PC-9 (cell line): Measurements from ENCODE around the gene MEIS2. TPM values are rescaled to one million over a fixed set of nuclear protein-coding genes. Genes with fewer than 3 reads are reported as not detected.

Experiments used
- BruUV-seq: library from RNA; stranded (reverse); fragments of 400-500 nt; replicated peaks from 2 replicates; lab custom pipeline; 2021; lab: Mats Ljungman, UMichigan
- CTCF ChIA-PET: fragments of 300-600 bp; sonication (Branson Sonifier 250); formaldehyde crosslinking; loops from one replicate; lab custom pipeline; 2022; ENCODE audit warnings: antibody characterized with exemption; lab: Charles Lee
- POLR2A ChIA-PET: fragments of 300-600 bp; sonication (Branson Sonifier 250); formaldehyde crosslinking; loops from one replicate; lab custom pipeline; 2022; ENCODE audit warnings: antibody characterized with exemption; ENCODE audit not compliant: unreplicated experiment; lab: Charles Lee
- DNase-seq, 2 experiments: peaks; one replicate each; pipeline versions ENCODE4 v3.0.0 to v3.0.0-alpha.2; 2015 to 2022; ENCODE audit warnings: mixed read lengths in 1 of 2
- H2AFZ ChIP-seq: fragments of 200-600 bp; sonication (generic); 2 replicates; pipeline ENCODE4 v1.8.1; 2017; ENCODE audit warnings: antibody characterized with exemption
- H3F3A ChIP-seq: fragments of 200-600 bp; sonication (generic); 2 replicates; pipeline ENCODE4 v1.8.1; 2017; ENCODE audit warnings: antibody characterized with exemption, mild to moderate bottlenecking, low read depth; ENCODE audit not compliant: insufficient read depth
- H3K27ac ChIP-seq: fragments of 200-600 bp; sonication (generic); 2 replicates; pipeline ENCODE4 v1.6.1; 2016; ENCODE audit warnings: mixed run types
- H3K27me3 ChIP-seq: fragments of 200-600 bp; sonication (generic); 2 replicates; pipeline ENCODE4 v1.6.1; 2016; ENCODE audit warnings: low read depth, mixed run types; ENCODE audit not compliant: insufficient read depth
- H3K36me3 ChIP-seq: fragments of 200-600 bp; sonication (generic); 2 replicates; pipeline ENCODE4 v1.6.1; 2016; ENCODE audit warnings: low read depth, mixed run types
- H3K4me1 ChIP-seq: fragments of 200-600 bp; sonication (generic); replicated peaks from 2 replicates; pipeline ENCODE4 v1.6.1; 2016; ENCODE audit warnings: mixed run types; ENCODE audit not compliant: insufficient read depth
- H3K4me2 ChIP-seq: fragments of 200-600 bp; sonication (generic); 2 replicates; pipeline ENCODE4 v1.6.1; 2017; ENCODE audit warnings: mixed run types
- H3K4me3 ChIP-seq: fragments of 200-600 bp; sonication (generic); 2 replicates; pipeline ENCODE4 v1.6.1; 2016; ENCODE audit warnings: mixed run types
- H3K79me2 ChIP-seq: fragments of 200-600 bp; sonication (generic); 2 replicates; pipeline ENCODE4 v1.6.1; 2017; ENCODE audit warnings: low read depth, mixed run types
- H3K9me2 ChIP-seq: fragments of 200-600 bp; sonication (generic); 2 replicates; pipeline ENCODE4 v1.8.1; 2017; ENCODE audit warnings: mild to moderate bottlenecking; ENCODE audit not compliant: insufficient read depth
- H3K9me3 ChIP-seq: fragments of 200-600 bp; sonication (generic); 2 replicates; pipeline ENCODE4 v1.8.1; 2016; ENCODE audit warnings: low read depth; ENCODE audit not compliant: insufficient read depth
- H4K20me1 ChIP-seq: fragments of 200-600 bp; sonication (generic); 2 replicates; pipeline ENCODE4 v1.8.1; 2017; ENCODE audit not compliant: insufficient read depth
- CTCF ChIP-seq: fragments of 200-600 bp; sonication (generic); conservative IDR thresholded peaks from 2 replicates; pipeline ENCODE4 v1.6.1; 2017; ENCODE audit warnings: mixed run types, antibody characterized with exemption, mild to moderate bottlenecking, moderate library complexity
- EZH2 ChIP-seq: fragments of 200-600 bp; sonication (generic); IDR thresholded peaks from 2 replicates; pipeline ENCODE4 v1.8.0; 2017; ENCODE audit warnings: antibody characterized with exemption, low read depth
- intact Hi-C: fragments of 100-400 bp; cut with micrococcal nuclease; formaldehyde crosslinking; loops from one replicate; pipeline ENCODE4 v1.10.0; 2022; ENCODE audit not compliant: unreplicated experiment
- total RNA-seq: library from RNA; stranded (reverse); gene quantifications from 2 replicates; pipeline ENCODE4 v1.2.3, GENCODE V29; 2021

Gene MEIS2
- total RNA-seq, 1 experiment from 2014 or later: 29.1 TPM

- TF ChIP-seq CTCF: no peak
- TF ChIP-seq EZH2: no peak
- Histone ChIP-seq H3K79me2 (no peaks in the 10 kb centered on the region), H3K4me2 (no peak overlapping the region), H3K9me2 (no peaks in the 10 kb centered on the region), H3F3A (no peaks in the 10 kb centered on the region), H3K4me1 (no peaks in the 10 kb centered on the region), H4K20me1 (no peaks in the 10 kb centered on the region), H3K9me3 (no peaks in the 10 kb centered on the region), H3K4me3 (no peak overlapping the region), H3K27me3 (no peaks in the 10 kb centered on the region), H2AFZ (no peak overlapping the region), H3K36me3 (no peaks in the 10 kb centered on the region), H3K27ac (no peak overlapping the region)
- ChIA-PET CTCF (no interaction called here), POLR2A (no interaction called here)
- intact Hi-C loops: no loop called here
- no peak for DNase-seq
- BruUV-seq: no TSS peak
Observed at GRCh38 chr15:37115538-37115937, 15.2 kb upstream of the MEIS2 start.

- Histone ChIP-seq H3K79me2 (no peaks in the 10 kb centered on the region), H3K9me2 (no peaks in the 10 kb centered on the region), H2AFZ (no peak overlapping the region), H3K27me3 (no peaks in the 10 kb centered on the region), H3K27ac (no peak overlapping the region), H3K36me3 (no peaks in the 10 kb centered on the region), H3F3A (no peaks in the 10 kb centered on the region), H3K4me1 (no peaks in the 10 kb centered on the region), H3K4me2 (no peak overlapping the region), H4K20me1 (no peaks in the 10 kb centered on the region), H3K4me3 (no peak overlapping the region), H3K9me3 (no peaks in the 10 kb centered on the region)
- intact Hi-C loops: no loop called here
- CTCF ChIA-PET: no interaction called here
- POLR2A ChIA-PET: interaction anchor here (0.7 kb wide), 1 partner anchor 508 kb away, joined by 3 read pairs; no protein-coding TSS in a partner anchor
- no peak for DNase-seq
- TF ChIP-seq EZH2 (no peak), CTCF (no peak)
- BruUV-seq: no TSS peak
Observed at GRCh38 chr15:37112971-37113670, 12.8 kb upstream of the MEIS2 start.

GRCh38 chr15:37112171-37112570, 11.8 kb upstream of the MEIS2 start:
- Histone ChIP-seq H3K4me1 (no peaks in the 10 kb centered on the region), H3K4me3 (no peak overlapping the region), H4K20me1 (no peaks in the 10 kb centered on the region), H3K4me2 (no peak overlapping the region), H3K27ac (no peak overlapping the region), H3K36me3 (no peaks in the 10 kb centered on the region), H2AFZ (no peak overlapping the region), H3K9me2 (no peaks in the 10 kb centered on the region), H3K79me2 (no peaks in the 10 kb centered on the region), H3K9me3 (no peaks in the 10 kb centered on the region), H3F3A (no peaks in the 10 kb centered on the region), H3K27me3 (no peaks in the 10 kb centered on the region)
- no peak for DNase-seq
- ChIA-PET POLR2A (no interaction called here), CTCF (no interaction called here)
- BruUV-seq: no TSS peak
- TF ChIP-seq EZH2 (no peak), CTCF (no peak)
- intact Hi-C loops: no loop called here
